HG03060 (cell line): ENCODE measurements around the gene KL.

ENCODE experiments used
- ATAC-seq: cut with Tn5 transposase; IDR thresholded peaks from one replicate; pipeline ENCODE4 v1.9.1; 2021; ENCODE audit warnings: low read depth, moderate number of reproducible peaks; ENCODE audit not compliant: unreplicated experiment

Gene KL

GRCh38 chr13:33033051-33033812 lies 17.0 kb downstream of the KL start:
- no peak for ATAC-seq

GRCh38 chr13:33033986-33034385 lies 17.8 kb downstream of the KL start:
- ATAC-seq = no peak

GRCh38 chr13:33034882-33035520 lies 18.8 kb downstream of the KL start:
- ATAC-seq = no peak

- no peak for ATAC-seq
These were observed 21.4 kb downstream of the KL start for GRCh38 chr13:33037673-33038072.

GRCh38 chr13:33040090-33040489 lies 23.9 kb downstream of the KL start:
- ATAC-seq = no peak

GRCh38 chr13:33045851-33046592 lies 29.8 kb downstream of the KL start:
- no peak for ATAC-seq

GRCh38 chr13:33050161-33050560 lies 33.9 kb downstream of the KL start:
- ATAC-seq = no peak

- no peak for ATAC-seq
These were observed 35.4 kb downstream of the KL start for GRCh38 chr13:33051632-33052031.

GRCh38 chr13:33052506-33053280 lies 36.5 kb downstream of the KL start:
- ATAC-seq = no peak

GRCh38 chr13:33053397-33054066 lies 37.3 kb downstream of the KL start:
- ATAC-seq = no peak

GRCh38 chr13:33057019-33057780 lies 41.0 kb downstream of the KL start:
- ATAC-seq = no peak

GRCh38 chr13:33058776-33059327 lies 42.6 kb downstream of the KL start:
- no peak for ATAC-seq

- ATAC-seq = no peak
These were observed 44.6 kb downstream of the KL start for GRCh38 chr13:33060815-33061214.

- ATAC-seq = no peak
These were observed 50.1 kb downstream of the KL start for GRCh38 chr13:33066329-33066728.

GRCh38 chr13:33069365-33069764 lies 53.1 kb downstream of the KL start:
- ATAC-seq = no peak

- no peak for ATAC-seq
These were observed 54.5 kb downstream of the KL start for GRCh38 chr13:33070713-33071112.

GRCh38 chr13:33072282-33072681 lies 56.1 kb downstream of the KL start:
- no peak for ATAC-seq

- ATAC-seq = no peak
These were observed 56.5 kb downstream of the KL start for GRCh38 chr13:33072759-33073158.

GRCh38 chr13:33073338-33073737 lies 57.1 kb downstream of the KL start:
- no peak for ATAC-seq
